GM23248 (cell line): ENCODE data around the gene SCYL1. TPM values are rescaled to one million over a fixed set of nuclear protein-coding genes. Genes with fewer than 3 reads are reported as not detected.
"Not testable (repeated sequence)": the region's sequence is repeated elsewhere in the genome, so short reads cannot be mapped to it uniquely, and the experiment has no call there.

Experiments used
- DNase-seq: peaks from one replicate; pipeline ENCODE4 v3.0.0-alpha.2; 2015
- H2AFZ ChIP-seq: fragments of 200-600 bp; sonication (generic); 2 replicates; pipeline ENCODE4 v1.6.1; 2016; ENCODE audit warnings: antibody characterized with exemption
- H3F3A ChIP-seq: fragments of 200-600 bp; sonication (generic); 2 replicates; pipeline ENCODE4 v1.6.1; 2016; ENCODE audit warnings: mild to moderate bottlenecking, antibody characterized with exemption, mixed run types; ENCODE audit not compliant: insufficient read depth
- H3K27ac ChIP-seq: fragments of 200-600 bp; sonication (generic); 2 replicates; pipeline ENCODE4 v1.5.1; 2016; ENCODE audit warnings: mild to moderate bottlenecking
- H3K27me3 ChIP-seq: fragments of 200-600 bp; sonication (generic); replicated peaks from 2 replicates; pipeline ENCODE4 v1.6.1; 2016; ENCODE audit warnings: mild to moderate bottlenecking; ENCODE audit not compliant: insufficient read depth
- H3K36me3 ChIP-seq: fragments of 200-600 bp; sonication (generic); 2 replicates; pipeline ENCODE4 v1.6.1; 2016; ENCODE audit warnings: low read depth, mild to moderate bottlenecking
- H3K4me1 ChIP-seq: fragments of 200-600 bp; sonication (generic); 2 replicates; pipeline ENCODE4 v1.6.1; 2016; ENCODE audit warnings: mild to moderate bottlenecking; ENCODE audit not compliant: insufficient read depth
- H3K4me2 ChIP-seq: fragments of 200-600 bp; sonication (generic); one replicate; pipeline ENCODE4 v1.6.1; 2016; ENCODE audit warnings: mild to moderate bottlenecking; ENCODE audit not compliant: unreplicated experiment
- H3K4me3 ChIP-seq: fragments of 200-600 bp; sonication (generic); 2 replicates; pipeline ENCODE4 v1.5.1; 2016; ENCODE audit warnings: mild to moderate bottlenecking
- H3K79me2 ChIP-seq: fragments of 200-600 bp; sonication (generic); 2 replicates; pipeline ENCODE4 v1.6.1; 2016; ENCODE audit warnings: mild to moderate bottlenecking; ENCODE audit not compliant: insufficient read depth
- H3K9ac ChIP-seq: fragments of 200-600 bp; sonication (generic); 2 replicates; pipeline ENCODE4 v1.6.1; 2016; ENCODE audit warnings: mild to moderate bottlenecking
- H3K9me2 ChIP-seq: fragments of 200-600 bp; sonication (generic); 2 replicates; pipeline ENCODE4 v1.6.1; 2016; ENCODE audit warnings: mixed run types, mild to moderate bottlenecking, moderate library complexity; ENCODE audit not compliant: insufficient read depth
- H3K9me3 ChIP-seq: fragments of 200-600 bp; sonication (generic); one replicate; pipeline ENCODE4 v1.6.1; 2017; ENCODE audit warnings: low read depth
- H4K20me1 ChIP-seq: fragments of 200-600 bp; sonication (generic); 2 replicates; pipeline ENCODE4 v1.6.0; 2016; ENCODE audit not compliant: insufficient read depth
- EZH2 ChIP-seq: fragments of 200-600 bp; sonication (generic); IDR thresholded peaks from 2 replicates; pipeline ENCODE4 v1.6.1; 2018; ENCODE audit warnings: antibody characterized with exemption, mild to moderate bottlenecking; ENCODE audit not compliant: insufficient read depth, poor library complexity, severe bottlenecking
- EZH2phosphoT487 ChIP-seq: fragments of 200-600 bp; sonication (generic); IDR thresholded peaks from 2 replicates; pipeline ENCODE4 v1.6.1; 2018; ENCODE audit warnings: antibody characterized with exemption, moderate library complexity, mild to moderate bottlenecking, low read depth; ENCODE audit not compliant: insufficient read depth
- WGBS, 2 experiments: methylation state at CpG; one replicate each; pipeline ENCODE4 v1.1.6; 2015 to 2017; ENCODE audit warnings: low lambda C conversion rate in 2 of 2, low coverage in 1 of 2; ENCODE audit errors: missing lambda C conversion rate in 2 of 2; 5-methylcytosine and 5-hydroxymethylcytosine counted together
- in situ Hi-C: fragments of 300-500 bp; cut with MboI; formaldehyde crosslinking; loops from 2 replicates; pipeline ENCODE4 v1.15.0; 2020
- polyA plus RNA-seq: library from polyadenylated mRNA; unstranded; fragments of >200 nt; fragmentation: Nextera tagmentation; extraction: Ambion mirVana; gene quantifications from 2 replicates; pipeline ENCODE4 v1.2.1, GENCODE V29; 2016
- total RNA-seq: library from RNA; depleted of rRNA; stranded (reverse); fragments of >200 nt; shearing (Covaris generic); gene quantifications from 2 replicates; pipeline ENCODE4 v1.2.3, GENCODE V29; 2014

SCYL1 gene
- total and polyA plus RNA-seq, 2 experiments from 2014 or later = 90.7 to 115 TPM

- Histone ChIP-seq H3K9me3 (no peaks in the 10 kb centered on the region), H3K4me3 (no peak overlapping the region), H3K27ac (peak overlapping the region; percentile 89), H3K36me3 (no peaks in the 10 kb centered on the region), H3K4me1 (peaks cover 39% of the 10 kb centered on the region), H4K20me1 (no peaks in the 10 kb centered on the region), H3K27me3 (no peaks in the 10 kb centered on the region), H3K9ac (peak overlapping the region; percentile 87), H3K79me2 (peaks cover 15% of the 10 kb centered on the region), H3K4me2 (peak overlapping the region; percentile 10), H2AFZ (peak overlapping the region; percentile 17; the same call in 1 of the 2 replicates), H3F3A (peaks cover 45% of the 10 kb centered on the region), H3K9me2 (no peaks in the 10 kb centered on the region)
- in situ Hi-C loops = no loop called here
- WGBS, 2 experiments = 7 to 10% methylated on average over 14 to 15 of the region's 15 CpGs
- TF ChIP-seq EZH2 (no peak), EZH2phosphoT487 (no peak)
- peak; percentile 76 for DNase-seq
Observed at GRCh38 chr11:65560555-65561418, 35.9 kb downstream of the SCYL1 start.

- H3K27ac ChIP-seq = no peak overlapping the region
Observed at GRCh38 chr11:65562020-65562419, 37.1 kb downstream of the SCYL1 start.

GRCh38 chr11:65562788-65563187 lies 37.9 kb downstream of the SCYL1 start:
- Histone ChIP-seq H3K9ac (no peak overlapping the region), H3K4me3 (no peak overlapping the region), H3K79me2 (peaks cover 15% of the 10 kb centered on the region), H2AFZ (no peak overlapping the region), H3K9me3 (no peaks in the 10 kb centered on the region), H3K9me2 (no peaks in the 10 kb centered on the region), H3K27ac (no peak overlapping the region), H3F3A (peaks cover 31% of the 10 kb centered on the region), H3K4me1 (peaks cover 35% of the 10 kb centered on the region), H3K27me3 (no peaks in the 10 kb centered on the region), H3K36me3 (no peaks in the 10 kb centered on the region), H3K4me2 (no peak overlapping the region), H4K20me1 (no peaks in the 10 kb centered on the region)
- WGBS, 2 experiments = 67 to 71% methylated on average over 8 to 9 of the region's 9 CpGs
- DNase-seq = no peak
- no peak for TF ChIP-seq EZH2
- TF ChIP-seq EZH2phosphoT487 = no peak
- in situ Hi-C loops = no loop called here

More at GRCh38 chr11:65562020-65562419, 37.1 kb downstream of the SCYL1 start:
- H3K4me2 ChIP-seq = no peak overlapping the region
- no peaks in the 10 kb centered on the region for H3K27me3 ChIP-seq
- WGBS, 2 experiments = 80 to 82% methylated on average over 7 of the region's 7 CpGs
- no peaks in the 10 kb centered on the region for H4K20me1 ChIP-seq
- H3K4me3 ChIP-seq = no peak overlapping the region
- DNase-seq = no peak
- H3F3A ChIP-seq = peaks cover 34% of the 10 kb centered on the region
- no peak for TF ChIP-seq EZH2
- no peak for TF ChIP-seq EZH2phosphoT487
- no peak overlapping the region for H3K9ac ChIP-seq
- in situ Hi-C loops = no loop called here
- H3K4me1 ChIP-seq = peaks cover 35% of the 10 kb centered on the region
- H2AFZ ChIP-seq = no peak overlapping the region
- no peaks in the 10 kb centered on the region for H3K9me2 ChIP-seq
- H3K9me3 ChIP-seq = no peaks in the 10 kb centered on the region
- H3K36me3 ChIP-seq = no peaks in the 10 kb centered on the region
- peaks cover 15% of the 10 kb centered on the region for H3K79me2 ChIP-seq

GRCh38 chr11:65563601-65564000 lies 38.7 kb downstream of the SCYL1 start:
- Histone ChIP-seq H4K20me1 (no peaks in the 10 kb centered on the region), H3K4me1 (peaks cover 36% of the 10 kb centered on the region), H3K27ac (no peak overlapping the region), H3K36me3 (no peaks in the 10 kb centered on the region), H3K9me3 (no peaks in the 10 kb centered on the region), H3K4me2 (no peak overlapping the region), H2AFZ (no peak overlapping the region), H3K9me2 (no peaks in the 10 kb centered on the region), H3F3A (peaks cover 31% of the 10 kb centered on the region), H3K27me3 (no peaks in the 10 kb centered on the region), H3K9ac (no peak overlapping the region), H3K4me3 (no peak overlapping the region), H3K79me2 (peaks cover 23% of the 10 kb centered on the region)
- 84 to 85% methylated on average over 4 of the region's 4 CpGs for WGBS, 2 experiments
- no peak for TF ChIP-seq EZH2phosphoT487
- TF ChIP-seq EZH2 = no peak
- DNase-seq = peak; percentile 58
- in situ Hi-C loops = no loop called here

- H3K27me3 ChIP-seq, in situ Hi-C loops, H4K20me1 ChIP-seq, H3K9me2 ChIP-seq, H3K36me3 ChIP-seq, H3K4me3 ChIP-seq, H3K9ac ChIP-seq, H2AFZ ChIP-seq, H3K9me3 ChIP-seq, H3K4me2 ChIP-seq, DNase-seq: not testable (repeated sequence)
- peak overlapping the region; percentile 46 for H3K27ac ChIP-seq
- peaks cover 30% of the 10 kb centered on the region for H3F3A ChIP-seq
- peaks cover 32% of the 10 kb centered on the region for H3K79me2 ChIP-seq
- peaks cover 27% of the 10 kb centered on the region for H3K4me1 ChIP-seq
- 87% methylated on average over 12 of the region's 12 CpGs for WGBS, 2 experiments
Observed at GRCh38 chr11:65564879-65565559, 40.1 kb downstream of the SCYL1 start.
